ENCODE data around the gene WNT5B. TPM values are rescaled to one million over a fixed set of nuclear protein-coding genes. Genes with fewer than 3 reads are reported as not detected.

The WNT5B gene
- total and polyA plus RNA-seq, 2 donors (not counting 3 experiments of a cell fraction or from before 2014, with no cell fraction given): not detected

GRCh38 chr12:1590221-1590979, 38.6 kb upstream of the WNT5B start:
- TF ChIP-seq FOS (IDR thresholded peaks at IDR 0.05; ENCODE audit: borderline replicate concordance, insufficient read depth, low read length) (no peak), MYC (IDR thresholded peaks at IDR 0.05; ENCODE audit: low read depth, low read length) (no peak), MAX (IDR thresholded peaks at IDR 0.05; ENCODE audit: insufficient read depth, insufficient read length) (no peak), POLR2A (IDR thresholded peaks at IDR 0.05; ENCODE audit: low read depth, low read length) (no peak), GATA2 (IDR thresholded peaks at IDR 0.05; ENCODE audit: insufficient read depth, insufficient read length, low read depth, low read length) (no peak), JUN (IDR thresholded peaks at IDR 0.05; ENCODE audit: borderline replicate concordance, insufficient read depth, insufficient read length, low read depth) (no peak), CTCF (IDR thresholded peaks at IDR 0.05; ENCODE audit: extremely low read depth in 1 of 2, insufficient read depth in 1 of 2, low read depth in 1 of 2, low read length in 2 of 2) (no peak), EZH2 (IDR thresholded peaks at IDR 0.05; ENCODE audit: borderline replicate concordance, low read depth, low read length, severe bottlenecking) (no peak), POLR2AphosphoS5 (IDR thresholded peaks at IDR 0.05; ENCODE audit: insufficient read depth, low read depth, low read length) (no peak)
- no peak overlapping the region for H3K27ac ChIP-seq (ENCODE audit: insufficient read depth, low read depth, low read length)
- H3K79me2 ChIP-seq (ENCODE audit: control insufficient read depth, insufficient read depth, low read length): peaks cover 17% of the 10 kb centered on the region
- dilution Hi-C loops (cut with MboI; ENCODE audit: extremely low pct_ligation_motif_present, low sequenced_read_pairs) (no loop called here), intact Hi-C loops (cut with micrococcal nuclease) (no loop called here)
- H3K4me2 ChIP-seq (ENCODE audit: insufficient read depth, low read length): peak overlapping the region; percentile 79
- FAIRE-seq: no peak
- POLR2A ChIA-PET: no interaction called here
- no peaks in the 10 kb centered on the region for H3K9me1 ChIP-seq (replicated peaks; ENCODE audit: control insufficient read depth, extremely low read depth, insufficient read depth, low read length)
- H4K20me1 ChIP-seq (replicated peaks; ENCODE audit: control insufficient read depth, extremely low read depth, insufficient read depth, low read length): peaks cover 2% of the 10 kb centered on the region
- H3K4me1 ChIP-seq (ENCODE audit: control insufficient read depth, extremely low read depth, insufficient read depth, low read length): peaks cover 38% of the 10 kb centered on the region
- CTCF ChIA-PET: interaction anchor here (5.6 to 5.7 kb wide), 2 partner anchors 15 to 473 kb away, joined by 41 to 44 read pairs; no protein-coding TSS in a partner anchor
- no peaks in the 10 kb centered on the region for H3K9me3 ChIP-seq (replicated peaks; ENCODE audit: control insufficient read depth, insufficient read depth, low read length)
- BruUV-seq (replicated peaks): no TSS peak
- DNase-seq (ENCODE audit: low read depth, low spot score): no peak
- no peak overlapping the region for H3K9ac ChIP-seq (replicated peaks; ENCODE audit: extremely low read depth, insufficient read depth, low read length)
- H3K4me3 ChIP-seq (replicated peaks in 1 of 3; ENCODE audit: insufficient read depth in 1 of 3, low read depth in 1 of 3, low read length in 3 of 3): peak overlapping the region in 2 of 3 experiments; percentile 5 to 54
- H3K36me3 ChIP-seq (ENCODE audit: control insufficient read depth in 2 of 2, extremely low read depth in 1 of 2, insufficient read depth in 2 of 2, low read length in 2 of 2): no peaks in the 10 kb centered on the region
- H3K27me3 ChIP-seq (ENCODE audit: control insufficient read depth in 2 of 2, insufficient read depth in 2 of 2, low read length in 2 of 2): no peaks in the 10 kb centered on the region
- no peak overlapping the region for H2AFZ ChIP-seq (ENCODE audit: low read depth, low read length)
